T follicular helper cell (primary cell): Measurements from ENCODE around the gene EMP1.

Experiments used
- DNase-seq: peaks from one replicate; pipeline ENCODE4 v3.0.0-alpha.2; 2020; ENCODE audit warnings: low read depth

EMP1 gene

GRCh38 chr12:13197526-13198143 lies 1.1 kb downstream of the EMP1 start:
- no peak for DNase-seq

- DNase-seq, result no peak
These were observed 1.7 kb downstream of the EMP1 start for GRCh38 chr12:13198241-13198640.

GRCh38 chr12:13198876-13199275 lies 2.4 kb downstream of the EMP1 start:
- no peak for DNase-seq

- DNase-seq, result no peak
These were observed 3.1 kb downstream of the EMP1 start for GRCh38 chr12:13199592-13199991.

- DNase-seq, result no peak
These were observed 4.3 kb downstream of the EMP1 start for GRCh38 chr12:13200841-13201240.

- DNase-seq, result no peak
These were observed 6.8 kb downstream of the EMP1 start for GRCh38 chr12:13203034-13203922.

- DNase-seq, result no peak
These were observed 7.9 kb downstream of the EMP1 start for GRCh38 chr12:13204428-13204827.

GRCh38 chr12:13205809-13206559 lies 9.5 kb downstream of the EMP1 start:
- DNase-seq, result no peak

GRCh38 chr12:13206560-13206897 lies 10.0 kb downstream of the EMP1 start:
- DNase-seq, result no peak

- no peak for DNase-seq
These were observed 12.3 kb downstream of the EMP1 start for GRCh38 chr12:13208533-13209435.

- no peak for DNase-seq
These were observed 13.1 kb downstream of the EMP1 start for GRCh38 chr12:13209436-13210235.

GRCh38 chr12:13210236-13211190 lies 14.0 kb downstream of the EMP1 start:
- DNase-seq, result no peak

- no peak for DNase-seq
These were observed 14.8 kb downstream of the EMP1 start for GRCh38 chr12:13211191-13211858.

GRCh38 chr12:13211859-13212664 lies 15.5 kb downstream of the EMP1 start:
- peak; percentile 56 for DNase-seq

- no peak for DNase-seq
These were observed 18.5 kb downstream of the EMP1 start for GRCh38 chr12:13215056-13215455.

- no peak for DNase-seq
These were observed 22.1 kb downstream of the EMP1 start for GRCh38 chr12:13218641-13219040.

- no peak for DNase-seq
These were observed 22.8 kb downstream of the EMP1 start for GRCh38 chr12:13219320-13219719.

GRCh38 chr12:13220838-13221237 lies 24.3 kb downstream of the EMP1 start:
- no peak for DNase-seq
